ENCODE measurements around the gene COL17A1.

DNA sequence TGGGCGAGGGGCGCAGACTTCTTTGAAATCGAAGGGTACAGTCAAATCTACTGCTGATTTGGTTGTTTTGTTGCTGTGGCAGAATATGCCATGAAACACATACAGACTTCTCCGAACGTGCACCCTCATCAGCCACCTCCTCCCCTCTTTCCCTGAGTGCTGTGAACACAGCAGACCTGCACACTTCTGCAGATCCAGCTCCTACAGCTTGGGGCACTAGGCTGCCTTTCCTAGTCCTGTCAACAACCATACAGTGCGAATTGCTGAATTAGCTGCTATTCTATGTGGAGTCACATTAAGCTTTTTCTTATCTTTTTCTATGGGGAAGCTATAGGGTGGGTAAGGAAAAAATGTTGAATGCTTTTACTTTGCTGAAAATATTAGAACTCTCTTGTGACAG, 57.5 kb downstream of the COL17A1 start:
- peak in 2 of 4 experiments; percentile 9 to 34 for TF ChIP-seq CTCF (IDR thresholded peaks at IDR 0.05)
- TF ChIP-seq POLR2A (IDR thresholded peaks at IDR 0.05): no peak
- no peak for TF ChIP-seq POLR2AphosphoS5 (IDR thresholded peaks at IDR 0.05)
- TF ChIP-seq EP300 (IDR thresholded peaks at IDR 0.05): no peak
